Measurements from ENCODE around the gene ZMYND8. TPM values are rescaled to one million over a fixed set of nuclear protein-coding genes. Genes with fewer than 3 reads are reported as not detected.
A peak's percentile ranks its signal among the peaks of the same experiment; 100 is the strongest.
"Not testable (repeated sequence)": the region's sequence is repeated elsewhere in the genome, so short reads cannot be mapped to it uniquely, and the experiment has no call there.

The ZMYND8 gene
- total RNA-seq: 10 to 100 TPM; 32.2 to 78.9 (median 54.4) TPM

DNA sequence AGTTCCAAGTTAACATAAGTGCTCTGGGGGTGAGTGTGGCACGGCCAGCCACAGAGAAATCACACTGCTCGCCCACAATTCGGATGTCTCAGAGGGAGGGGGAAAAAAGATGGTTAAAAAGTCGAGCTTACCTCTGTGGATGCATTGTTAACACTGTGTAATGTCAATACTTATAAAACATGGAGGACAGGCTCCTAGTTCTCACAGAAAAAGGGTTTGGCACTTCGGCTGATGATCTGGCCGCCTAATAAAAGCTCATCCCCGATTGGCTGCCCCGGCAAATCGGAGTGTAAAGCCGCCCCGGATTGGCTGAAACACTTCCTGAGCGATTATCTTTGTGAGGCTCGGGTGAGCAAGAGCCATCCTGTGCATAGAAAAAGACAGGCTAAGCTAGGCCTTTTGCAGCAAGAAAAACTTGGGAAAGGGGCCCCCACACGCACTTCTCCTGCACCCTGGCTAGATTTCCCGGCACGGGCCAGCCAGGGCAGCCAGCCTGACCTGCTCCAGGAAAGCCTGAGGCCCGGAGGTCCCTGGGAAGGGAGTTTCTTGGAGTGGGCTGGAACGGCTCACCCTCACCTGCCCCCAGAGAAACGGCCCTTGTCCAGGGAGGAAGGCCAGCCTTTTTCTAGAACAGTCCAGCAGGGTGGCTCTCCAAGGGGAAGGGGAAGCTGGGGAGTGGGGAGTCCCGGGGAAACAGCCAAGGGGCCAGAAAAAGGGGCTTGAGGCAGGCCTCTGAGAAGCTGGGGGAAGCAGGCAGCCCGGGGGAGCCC lies at the start of gene ZMYND8:
Gene ZMYND8, minus strand, starts transcription at position 174 of the 770 bp plus-strand sequence. Its CDS starts 29 bp downstream, at position 145.
- peak; percentile 42 for ATAC-seq
- H3K4me3 ChIP-seq: peak within 1 kb of the TSS; percentile 13 to 40

DNA sequence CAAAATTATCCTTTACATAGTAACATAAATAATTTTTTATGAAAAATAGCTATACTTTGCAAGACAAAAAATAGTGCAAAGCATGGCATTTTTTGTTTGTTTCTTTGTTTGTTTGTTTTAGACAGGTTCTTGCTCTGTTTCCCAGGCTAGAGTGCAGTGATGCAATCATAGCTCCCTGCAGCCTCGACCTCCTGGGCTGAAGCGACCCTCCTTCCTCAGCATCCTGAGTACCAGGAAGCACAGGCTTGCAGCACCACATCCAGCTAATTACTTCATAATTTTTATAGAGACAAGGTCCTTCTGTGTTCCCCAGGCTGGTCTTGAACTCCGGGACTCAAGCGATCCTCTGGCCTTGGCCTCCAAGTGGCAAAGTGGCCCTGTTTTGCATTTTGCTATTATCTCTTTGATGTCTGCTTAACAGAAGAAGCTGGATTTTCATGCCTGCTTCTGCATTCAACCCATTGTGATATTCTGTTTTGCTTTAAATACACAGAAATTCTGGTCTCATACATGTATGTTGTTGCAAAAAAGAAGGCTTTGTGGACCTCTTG lies 49.4 kb upstream of the ZMYND8 start:
- peaks cover 0 to 6% (median 0%) of the 10 kb centered on the region in 3 donors for H3K4me1 ChIP-seq
- ATAC-seq: no peak
- H3K36me3 ChIP-seq: no peaks in the 10 kb centered on the region
- H3K27me3 ChIP-seq: no peaks in the 10 kb centered on the region
- TF ChIP-seq POLR2A (IDR thresholded peaks at IDR 0.05) (no peak), POLR2AphosphoS5 (IDR thresholded peaks at IDR 0.05) (no peak), EP300 (IDR thresholded peaks at IDR 0.05) (no peak)
- TF ChIP-seq, protein P1, sequence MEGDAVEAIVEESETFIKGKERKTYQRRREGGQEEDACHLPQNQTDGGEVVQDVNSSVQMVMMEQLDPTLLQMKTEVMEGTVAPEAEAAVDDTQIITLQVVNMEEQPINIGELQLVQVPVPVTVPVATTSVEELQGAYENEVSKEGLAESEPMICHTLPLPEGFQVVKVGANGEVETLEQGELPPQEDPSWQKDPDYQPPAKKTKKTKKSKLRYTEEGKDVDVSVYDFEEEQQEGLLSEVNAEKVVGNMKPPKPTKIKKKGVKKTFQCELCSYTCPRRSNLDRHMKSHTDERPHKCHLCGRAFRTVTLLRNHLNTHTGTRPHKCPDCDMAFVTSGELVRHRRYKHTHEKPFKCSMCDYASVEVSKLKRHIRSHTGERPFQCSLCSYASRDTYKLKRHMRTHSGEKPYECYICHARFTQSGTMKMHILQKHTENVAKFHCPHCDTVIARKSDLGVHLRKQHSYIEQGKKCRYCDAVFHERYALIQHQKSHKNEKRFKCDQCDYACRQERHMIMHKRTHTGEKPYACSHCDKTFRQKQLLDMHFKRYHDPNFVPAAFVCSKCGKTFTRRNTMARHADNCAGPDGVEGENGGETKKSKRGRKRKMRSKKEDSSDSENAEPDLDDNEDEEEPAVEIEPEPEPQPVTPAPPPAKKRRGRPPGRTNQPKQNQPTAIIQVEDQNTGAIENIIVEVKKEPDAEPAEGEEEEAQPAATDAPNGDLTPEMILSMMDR (IDR thresholded peaks at IDR 0.05): no peak
- WGBS, 2 donors (ENCODE audit: low coverage in 1 of 2): 71 to 89% methylated on average over 4 of the region's 4 CpGs
- no peaks in the 10 kb centered on the region for H3K9me3 ChIP-seq
- no peak overlapping the region for H3K4me3 ChIP-seq
- H3K27ac ChIP-seq: no peak overlapping the region

More for the DNA sequence above, at the start of gene ZMYND8:
- H3K36me3 ChIP-seq: no peaks in the 10 kb centered on the region
- H3K9me3 ChIP-seq: no peaks in the 10 kb centered on the region
- 9 to 11% methylated on average over 6 to 14 of the region's 21 CpGs for WGBS, 2 donors (ENCODE audit: low coverage in 1 of 2)
- no peaks in the 10 kb centered on the region for H3K27me3 ChIP-seq
- H3K27ac ChIP-seq: peak within 1 kb of the TSS; percentile 86 to 100 (median 100)
- TF ChIP-seq EP300 (IDR thresholded peaks at IDR 0.05) (no peak), POLR2AphosphoS5 (IDR thresholded peaks at IDR 0.05) (peak; percentile 27), POLR2A (IDR thresholded peaks at IDR 0.05) (peak; percentile 14 to 30)
- TF ChIP-seq, protein P1 (IDR thresholded peaks at IDR 0.05): no peak
- H3K4me1 ChIP-seq: peaks cover 47 to 100% (median 89%) of the 10 kb centered on the region in 3 donors

- Histone ChIP-seq H3K4me3 (no peak overlapping the region), H3K9me3 (no peaks in the 10 kb centered on the region), H3K27me3 (no peaks in the 10 kb centered on the region), H3K27ac (no peak overlapping the region), H3K36me3 (no peaks in the 10 kb centered on the region), H3K4me1 (peaks cover 0 to 12% (median 0%) of the 10 kb centered on the region in 3 donors)
- 89 to 96% methylated on average over 5 of the region's 5 CpGs for WGBS, 2 donors (ENCODE audit: low coverage in 1 of 2)
- TF ChIP-seq EP300 (IDR thresholded peaks at IDR 0.05) (no peak), POLR2A (IDR thresholded peaks at IDR 0.05) (no peak), POLR2AphosphoS5 (IDR thresholded peaks at IDR 0.05) (no peak)
- TF ChIP-seq, protein P1 (IDR thresholded peaks at IDR 0.05): no peak
- no peak for ATAC-seq
Observed at GRCh38 chr20:47400685-47401084, 44.2 kb upstream of the ZMYND8 start.

- ATAC-seq: no peak
- Histone ChIP-seq H3K36me3 (no peaks in the 10 kb centered on the region), H3K9me3 (no peaks in the 10 kb centered on the region), H3K27ac (no peak overlapping the region), H3K4me3 (no peak overlapping the region), H3K4me1 (peaks cover 0 to 12% (median 0%) of the 10 kb centered on the region in 3 donors), H3K27me3 (no peaks in the 10 kb centered on the region)
- 53 to 73% methylated on average over 7 to 9 of the region's 9 CpGs for WGBS, 2 donors (ENCODE audit: low coverage in 1 of 2)
- TF ChIP-seq POLR2AphosphoS5 (IDR thresholded peaks at IDR 0.05): no peak
Observed at GRCh38 chr20:47397652-47398301, 41.3 kb upstream of the ZMYND8 start.

- no peak for TF ChIP-seq POLR2A (IDR thresholded peaks at IDR 0.05)
- TF ChIP-seq, protein P1 (IDR thresholded peaks at IDR 0.05): no peak
- no peak for TF ChIP-seq POLR2AphosphoS5 (IDR thresholded peaks at IDR 0.05)
- TF ChIP-seq EP300 (IDR thresholded peaks at IDR 0.05): no peak
- WGBS, 2 donors (ENCODE audit: low coverage in 1 of 2): 90 to 93% methylated on average over 2 to 4 of the region's 5 CpGs
- no peaks in the 10 kb centered on the region for H3K36me3 ChIP-seq
- no peak overlapping the region for H3K4me3 ChIP-seq
- no peak overlapping the region for H3K27ac ChIP-seq
- H3K27me3 ChIP-seq: no peaks in the 10 kb centered on the region
- ATAC-seq: no peak
- H3K4me1 ChIP-seq: peaks cover 0 to 12% (median 0%) of the 10 kb centered on the region in 3 donors
- H3K9me3 ChIP-seq: no peaks in the 10 kb centered on the region
Observed at GRCh38 chr20:47396762-47397476, 40.4 kb upstream of the ZMYND8 start.

DNA sequence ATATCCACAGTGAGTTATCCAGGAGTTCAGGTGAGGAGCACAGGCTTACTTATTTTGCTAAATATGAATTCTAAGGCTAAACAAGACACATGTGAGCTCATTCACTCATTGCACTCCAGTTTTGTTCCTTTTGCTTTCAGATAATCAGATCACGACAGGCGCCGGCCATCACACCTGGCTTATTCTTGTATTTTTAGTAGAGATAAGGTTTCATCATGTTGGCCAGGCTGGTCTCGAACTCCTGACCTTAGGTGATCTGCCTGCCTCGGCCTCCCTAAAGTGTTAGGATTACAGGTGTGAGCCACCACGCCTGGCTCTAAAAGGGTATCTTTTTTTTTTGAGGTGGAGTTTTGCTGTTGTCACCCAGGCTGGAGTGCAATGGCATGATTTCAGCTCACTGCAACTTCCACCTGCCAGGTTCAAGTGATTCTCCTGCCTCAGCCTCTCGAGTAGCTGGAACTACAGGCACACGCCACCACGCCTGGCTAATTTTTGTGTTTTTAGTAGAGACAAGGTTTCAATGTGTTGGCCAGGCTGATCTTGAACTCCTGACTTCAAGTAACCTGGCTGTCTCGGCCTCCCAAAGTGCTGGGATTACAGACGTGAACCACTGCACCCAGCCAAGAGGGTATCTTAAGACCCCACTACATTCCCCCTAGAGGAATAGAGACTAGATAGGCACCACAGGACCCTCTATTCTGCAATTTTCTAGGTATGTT lies 37.5 kb upstream of the ZMYND8 start:
- H3K27ac ChIP-seq, H3K36me3 ChIP-seq, ATAC-seq, H3K4me3 ChIP-seq, H3K9me3 ChIP-seq, H3K27me3 ChIP-seq: not testable (repeated sequence)
- WGBS, 2 donors (ENCODE audit: low coverage in 1 of 2): 85 to 96% methylated on average over 6 to 8 of the region's 11 CpGs
- peaks cover 0 to 12% (median 0%) of the 10 kb centered on the region in 3 donors for H3K4me1 ChIP-seq
